SK-MEL-5 (cell line): ENCODE measurements around the gene COL27A1. TPM values are rescaled to one million over a fixed set of nuclear protein-coding genes. Genes with fewer than 3 reads are reported as not detected.
"Not testable (repeated sequence)": the region's sequence is repeated elsewhere in the genome, so short reads cannot be mapped to it uniquely, and the experiment has no call there.

Source experiments
- DNase-seq: peaks from one replicate; pipeline ENCODE4 v3.0.0-alpha.2; 2016; ENCODE audit warnings: low read depth, low spot score
- in situ Hi-C: cut with HindIII; loops from 2 replicates; pipeline ENCODE4 v1.10.0; 2016; ENCODE audit warnings: low sequenced_read_pairs, high pct_unique_total_duplicates, low pct_unique_long_range_greater_than_20kb
- total RNA-seq: library from RNA; depleted of rRNA; stranded (reverse); fragments of >200 nt; shearing (Covaris generic); gene quantifications from 2 replicates; pipeline ENCODE4 v1.2.3, GENCODE V29; 2014

COL27A1 gene
- total RNA-seq, 1 experiment from 2014 or later: 0.90 TPM

GRCh38 chr9:114121227-114122135 is 33.9 kb upstream of the COL27A1 start:
- in situ Hi-C loops: no loop called here
- no peak for DNase-seq

DNA sequence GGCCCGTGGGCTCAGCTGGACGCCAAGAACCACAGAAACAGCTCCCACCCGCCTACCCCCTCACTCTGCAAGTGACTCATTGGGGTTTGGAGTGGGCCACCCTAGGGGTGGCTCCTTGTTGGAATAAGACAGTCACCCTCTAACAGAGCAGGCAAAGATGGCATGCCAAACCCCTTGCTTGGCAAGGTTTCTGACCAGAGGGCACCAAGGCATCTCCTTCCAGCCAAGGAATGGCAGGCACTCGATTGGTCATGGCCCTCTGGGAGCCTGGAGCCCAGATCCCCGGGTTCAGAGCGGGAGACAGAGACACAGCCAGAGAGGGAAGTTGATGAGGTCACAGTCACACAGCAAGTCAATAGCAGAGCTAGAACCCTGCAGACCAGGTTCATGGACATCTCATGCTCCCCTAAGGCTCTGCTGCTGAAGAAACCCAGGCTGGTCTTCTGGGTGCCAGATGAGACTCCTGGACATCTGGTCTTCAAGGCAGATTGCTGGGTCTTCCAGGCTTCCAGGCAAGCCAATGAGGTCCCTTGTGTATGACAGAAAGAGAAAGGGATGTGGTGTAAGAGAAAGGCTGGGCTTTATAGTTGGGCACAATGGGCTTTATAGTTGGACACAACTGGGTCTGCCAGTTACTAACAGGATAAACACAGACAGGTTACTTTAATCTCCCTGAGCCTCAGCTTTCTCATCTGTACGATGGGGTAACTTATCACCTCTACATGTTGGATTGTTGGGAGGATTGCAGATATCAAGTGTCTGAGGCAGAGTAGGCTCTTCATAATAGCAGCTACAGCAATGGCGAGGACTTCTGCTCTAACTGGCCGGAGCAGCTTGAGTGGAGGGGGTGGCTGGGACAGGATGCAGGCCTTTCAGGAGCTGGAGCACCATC is 33.0 kb upstream of the COL27A1 start:
- in situ Hi-C loops: no loop called here
- DNase-seq: no peak

DNA sequence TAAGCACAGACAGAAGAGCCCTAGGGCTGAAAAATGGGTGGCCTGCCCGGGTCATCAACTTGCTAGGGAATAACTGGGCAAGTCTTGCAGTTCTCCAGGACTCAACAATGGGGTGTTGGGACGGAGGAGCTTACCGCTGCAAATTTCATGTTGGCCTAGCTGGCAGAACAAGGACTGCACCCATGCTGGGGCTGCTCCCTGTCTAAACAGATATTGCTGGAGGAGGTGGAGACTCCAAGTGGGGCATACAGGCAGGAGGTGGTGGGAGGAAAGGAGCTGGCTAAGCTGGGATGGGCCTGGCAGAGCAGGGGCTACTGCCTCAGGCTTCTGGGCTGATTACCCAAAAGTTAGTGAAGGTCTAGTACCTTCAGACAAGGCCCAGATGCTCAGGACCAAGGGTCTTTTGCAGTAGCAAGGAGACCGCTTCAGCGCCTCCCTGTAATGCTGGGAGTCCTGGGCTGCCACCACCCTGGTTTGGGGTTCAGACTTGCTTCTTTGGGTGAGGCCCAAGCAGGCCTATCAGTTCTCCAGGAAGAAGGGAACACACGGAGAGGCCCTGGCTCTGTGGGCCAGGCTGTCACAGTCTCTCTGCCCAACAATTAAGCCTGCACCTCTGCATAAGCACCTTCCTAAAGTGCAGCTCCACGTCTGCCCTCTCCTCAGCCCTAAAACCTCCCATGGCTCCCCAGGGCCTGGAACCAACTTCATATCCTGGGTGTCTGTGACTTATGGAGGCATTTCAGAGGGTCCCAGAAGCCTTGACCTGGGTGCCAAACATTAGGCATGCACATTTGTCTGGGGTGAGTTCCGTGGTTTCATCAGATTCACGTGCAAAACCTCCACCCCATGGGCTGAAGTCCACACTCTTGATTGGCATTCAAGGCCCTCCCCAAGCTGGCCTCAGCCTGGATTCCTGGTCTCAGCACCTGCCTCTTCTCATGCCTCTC is 32.0 kb upstream of the COL27A1 start:
- in situ Hi-C loops: no loop called here
- no peak for DNase-seq

GRCh38 chr9:114124138-114124537 is 31.2 kb upstream of the COL27A1 start:
- in situ Hi-C loops: no loop called here
- no peak for DNase-seq

DNA sequence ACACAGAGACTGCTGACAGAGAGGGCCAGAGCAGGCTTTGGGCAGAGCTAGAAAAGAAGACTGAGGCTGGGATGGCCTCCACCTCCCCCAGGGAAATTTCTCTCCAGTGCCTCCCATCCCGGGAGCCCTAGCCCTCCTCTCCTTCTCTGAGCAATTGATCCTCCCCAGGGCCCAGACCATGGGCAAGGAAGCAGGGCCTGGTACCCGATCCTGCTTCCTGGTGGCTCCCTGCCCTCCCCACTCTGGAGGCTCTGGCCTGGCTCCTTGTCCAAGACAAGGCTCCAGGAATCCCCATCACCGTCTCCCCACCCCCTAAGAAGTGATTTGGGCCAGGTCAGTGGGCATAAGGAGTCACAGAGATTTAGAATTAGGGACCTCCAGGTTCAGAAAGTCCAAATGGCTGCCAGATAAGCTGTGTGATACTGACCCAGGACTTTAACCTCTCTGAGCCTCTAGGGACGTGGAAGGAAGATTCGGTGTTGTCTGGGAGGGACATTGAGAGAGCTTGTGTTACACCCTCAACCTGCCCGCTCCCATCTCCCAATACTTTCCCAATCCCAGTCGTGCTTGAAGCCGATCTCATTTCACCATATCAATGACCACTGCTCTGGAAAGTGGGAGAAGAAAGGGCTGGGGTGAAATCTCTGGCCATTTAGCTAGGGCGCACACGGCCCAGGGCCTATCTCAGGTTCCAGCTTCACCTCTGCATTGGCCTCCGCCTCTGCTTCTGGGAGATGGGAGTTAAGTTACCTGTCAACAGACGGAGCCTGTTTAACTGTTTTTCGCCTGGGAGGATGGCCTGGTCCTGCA is 30.5 kb upstream of the COL27A1 start:
- DNase-seq: no peak
- in situ Hi-C loops: no loop called here

DNA sequence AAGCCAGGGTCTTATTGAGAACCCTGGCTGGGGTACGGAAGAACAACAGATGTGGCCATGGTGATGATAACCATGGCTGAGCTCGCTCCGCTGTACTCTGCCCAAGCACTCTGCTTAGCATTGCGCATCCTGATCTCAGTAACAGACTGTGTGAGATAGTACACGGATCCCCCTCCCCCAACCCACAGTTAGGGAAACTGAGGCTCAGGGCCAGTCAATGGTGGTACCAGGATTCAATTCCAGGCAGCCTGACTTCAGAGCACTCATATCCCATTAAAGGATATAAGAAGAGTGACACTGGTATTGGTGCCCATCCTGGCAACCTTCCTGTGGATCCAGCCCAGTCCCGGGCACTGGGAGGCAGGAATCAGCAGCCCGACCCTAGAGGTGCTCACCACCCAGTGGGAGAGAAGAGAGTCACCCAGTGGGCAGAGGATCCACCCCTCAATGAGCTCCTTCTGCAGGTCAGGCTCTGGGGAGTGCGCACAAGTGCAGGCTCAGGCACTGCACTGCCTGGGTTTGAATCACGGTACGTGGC is 29.8 kb upstream of the COL27A1 start:
- DNase-seq: no peak
- in situ Hi-C loops: no loop called here

- in situ Hi-C loops: no loop called here
- DNase-seq: no peak
Observed at GRCh38 chr9:114126247-114127060, 28.9 kb upstream of the COL27A1 start.

GRCh38 chr9:114128759-114129158 is 26.6 kb upstream of the COL27A1 start:
- DNase-seq, in situ Hi-C loops: not testable (repeated sequence)

DNA sequence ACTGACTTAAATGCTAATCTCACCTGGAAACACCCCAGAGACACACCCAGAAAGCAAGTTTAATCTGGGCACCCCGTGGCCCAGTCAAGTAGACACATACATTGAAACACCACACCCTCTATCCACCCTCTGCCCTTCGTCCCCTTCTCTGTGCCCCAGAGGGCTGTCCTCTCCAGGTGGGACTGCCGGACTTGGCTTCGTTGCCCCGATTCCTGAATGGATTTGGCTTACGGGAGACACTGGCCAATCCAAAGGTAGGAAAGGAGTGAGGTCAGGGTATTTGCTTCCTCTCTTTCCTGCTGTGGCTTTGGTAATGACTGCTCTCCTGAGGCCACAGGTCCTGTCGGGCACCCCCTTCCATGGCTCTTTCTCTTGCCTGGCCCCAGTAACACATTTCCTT is 25.2 kb upstream of the COL27A1 start:
- in situ Hi-C loops: no loop called here
- DNase-seq: no peak

DNA sequence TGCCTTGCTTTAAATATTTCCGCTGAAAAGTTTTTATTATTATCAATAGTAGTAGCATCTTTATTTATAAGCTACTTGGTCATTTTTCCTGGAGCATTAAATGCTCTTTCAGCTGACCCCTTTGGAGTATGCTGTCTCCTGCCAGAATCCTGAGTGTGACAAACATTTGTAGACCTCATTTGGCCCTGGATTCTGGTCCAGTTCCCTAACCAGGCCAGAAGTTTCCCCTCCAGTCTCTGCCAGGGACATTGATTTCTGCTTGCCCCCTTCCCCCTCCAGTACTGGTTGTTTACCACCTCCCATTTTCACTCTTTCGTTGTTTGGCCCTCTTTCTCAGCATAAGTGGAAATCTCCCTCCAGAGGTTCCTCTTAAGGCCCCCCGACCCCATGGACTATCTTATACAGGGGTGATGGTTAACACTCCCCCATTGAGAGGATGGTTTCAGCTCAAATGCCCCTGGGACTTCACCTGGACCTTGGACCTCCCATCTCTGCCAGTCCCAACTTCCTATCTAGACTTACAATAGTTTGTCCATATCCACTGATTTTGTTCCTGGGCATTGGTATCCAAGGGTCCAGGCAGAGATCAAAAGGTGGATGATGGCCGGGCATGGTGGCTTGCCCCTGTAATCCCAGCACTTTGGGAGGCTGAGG is 24.6 kb upstream of the COL27A1 start:
- no peak for DNase-seq
- in situ Hi-C loops: no loop called here

DNA sequence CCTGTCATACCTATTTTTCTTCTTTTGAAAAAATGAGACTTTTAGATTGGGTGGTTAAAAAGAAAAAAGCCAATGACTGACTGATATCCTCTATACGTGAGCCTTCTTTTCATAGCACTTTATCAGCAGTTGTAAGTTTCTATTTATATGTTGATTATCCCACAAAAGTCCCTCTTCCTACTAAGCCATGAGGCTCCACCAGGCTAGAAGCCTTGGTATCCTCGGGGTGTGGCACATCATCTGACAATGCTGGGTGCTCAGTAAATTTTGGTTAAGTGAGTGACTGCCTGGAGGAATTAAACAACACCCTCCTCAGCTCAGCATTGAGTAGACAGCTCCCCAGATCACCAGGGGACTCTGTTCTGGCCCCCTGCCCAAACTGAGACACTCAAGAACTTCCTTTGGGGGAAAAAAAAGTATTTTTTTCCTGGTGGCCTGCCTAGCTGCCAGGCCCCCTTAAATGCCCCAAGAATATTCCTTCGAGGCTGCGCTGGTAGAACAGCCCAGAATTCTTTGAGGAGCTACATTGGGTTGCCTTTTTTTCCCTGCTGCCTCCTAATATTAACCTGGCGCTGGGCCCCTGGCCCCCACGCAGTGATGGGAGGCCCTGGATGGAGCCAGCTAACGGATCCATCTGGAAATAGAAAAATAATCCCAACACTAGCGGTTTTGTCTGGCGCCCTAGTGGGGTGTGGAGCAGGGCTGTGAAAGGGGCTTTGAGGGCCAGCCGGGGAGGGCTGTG is 23.4 kb upstream of the COL27A1 start:
- DNase-seq: no peak
- in situ Hi-C loops: no loop called here

- in situ Hi-C loops: no loop called here
- no peak for DNase-seq
Observed at GRCh38 chr9:114132550-114132918, 22.8 kb upstream of the COL27A1 start.

GRCh38 chr9:114134827-114135396 is 20.4 kb upstream of the COL27A1 start:
- in situ Hi-C loops: no loop called here
- no peak for DNase-seq

- DNase-seq: no peak
- in situ Hi-C loops: no loop called here
Observed at GRCh38 chr9:114137831-114138230, 17.5 kb upstream of the COL27A1 start.
